Osteoblast (primary cell): Measurements from ENCODE around the gene PITPNC1. TPM values are rescaled to one million over a fixed set of nuclear protein-coding genes. Genes with fewer than 3 reads are reported as not detected.

Source experiments
- DNase-seq: peaks from one replicate; pipeline ENCODE4 v3.0.0; 2011; ENCODE audit warnings: low spot score, mixed read lengths; ENCODE audit not compliant: insufficient read length; ENCODE audit errors: missing footprints
- H2AFZ ChIP-seq: 2 replicates; pipeline ENCODE4 v1.6.0; 2011; ENCODE audit warnings: mild to moderate bottlenecking, low read length
- H3K27ac ChIP-seq: 2 replicates; pipeline ENCODE4 v1.5.1; 2011; ENCODE audit warnings: mild to moderate bottlenecking, low read depth, low read length, moderate library complexity
- H3K27me3 ChIP-seq: 2 replicates; pipeline ENCODE4 v1.6.0; 2012; ENCODE audit warnings: mild to moderate bottlenecking, control low read depth, inconsistent platforms, low read length, moderate library complexity; ENCODE audit not compliant: insufficient read depth
- H3K36me3 ChIP-seq: 2 replicates; pipeline ENCODE4 v1.5.1; 2011; ENCODE audit warnings: mild to moderate bottlenecking, low read length, control low read depth, moderate library complexity; ENCODE audit not compliant: insufficient read depth
- H3K4me1 ChIP-seq: 2 replicates; pipeline ENCODE4 v1.5.1; 2011; ENCODE audit warnings: mild to moderate bottlenecking, low read length, control low read depth, moderate library complexity; ENCODE audit not compliant: insufficient read depth
- H3K4me2 ChIP-seq: 2 replicates; pipeline ENCODE4 v1.6.0; 2011; ENCODE audit warnings: mild to moderate bottlenecking, low read length; ENCODE audit not compliant: insufficient read depth
- H3K4me3 ChIP-seq: fragments of 200-600 bp; sonication (generic); 3 replicates; pipeline ENCODE4 v1.5.1; 2012; ENCODE audit warnings: mild to moderate bottlenecking, low read length, inconsistent platforms; ENCODE audit not compliant: insufficient read depth
- H3K79me2 ChIP-seq: 2 replicates; pipeline ENCODE4 v1.6.0; 2012; ENCODE audit warnings: mild to moderate bottlenecking, low read length, control low read depth, inconsistent platforms; ENCODE audit not compliant: insufficient read depth
- H3K9me3 ChIP-seq: 2 replicates; pipeline ENCODE4 v1.5.1; 2011; ENCODE audit warnings: low read depth, low read length, control low read depth
- H4K20me1 ChIP-seq: 2 replicates; pipeline ENCODE4 v1.6.0; 2012; ENCODE audit warnings: mild to moderate bottlenecking, low read length, control low read depth; ENCODE audit not compliant: insufficient read depth
- CTCF ChIP-seq: IDR thresholded peaks from 2 replicates; pipeline ENCODE4 v1.5.1; 2011; ENCODE audit warnings: mild to moderate bottlenecking, low read depth, low read length, moderate library complexity; ENCODE audit errors: extremely low read depth
- total RNA-seq: library from RNA; depleted of rRNA; stranded (reverse); fragments of >200 nt; gene quantifications from 2 replicates; pipeline ENCODE4 v1.2.3, GENCODE V29; 2012

The PITPNC1 gene
- total RNA-seq, 1 donor, result 6.2 TPM

GRCh38 chr17:67713169-67713568, 336.1 kb downstream of the PITPNC1 start:
- no peaks in the 10 kb centered on the region for H3K36me3 ChIP-seq
- no peak for DNase-seq
- peaks cover 8% of the 10 kb centered on the region for H3K4me1 ChIP-seq
- no peaks in the 10 kb centered on the region for H3K27me3 ChIP-seq
- H3K4me2 ChIP-seq, result no peak overlapping the region
- no peaks in the 10 kb centered on the region for H3K9me3 ChIP-seq
- TF ChIP-seq CTCF, result no peak
- no peak overlapping the region for H3K27ac ChIP-seq
- no peak overlapping the region for H3K4me3 ChIP-seq
- peaks cover 4% of the 10 kb centered on the region for H3K79me2 ChIP-seq
- no peak overlapping the region for H2AFZ ChIP-seq
- no peaks in the 10 kb centered on the region for H4K20me1 ChIP-seq

GRCh38 chr17:67716405-67716798, 339.3 kb downstream of the PITPNC1 start:
- Histone ChIP-seq H3K4me2 (no peak overlapping the region), H3K4me1 (peaks cover 22% of the 10 kb centered on the region), H3K36me3 (peaks cover 17% of the 10 kb centered on the region), H3K4me3 (no peak overlapping the region), H3K9me3 (no peaks in the 10 kb centered on the region), H2AFZ (peak overlapping the region; percentile 97), H3K27ac (no peak overlapping the region), H4K20me1 (peaks cover 3% of the 10 kb centered on the region), H3K27me3 (no peaks in the 10 kb centered on the region), H3K79me2 (peaks cover 30% of the 10 kb centered on the region)
- no peak for TF ChIP-seq CTCF
- no peak for DNase-seq

GRCh38 chr17:67717192-67717623, 340.1 kb downstream of the PITPNC1 start:
- DNase-seq, result no peak
- Histone ChIP-seq H3K79me2 (peaks cover 30% of the 10 kb centered on the region), H3K27ac (peak overlapping the region; percentile 98), H3K36me3 (peaks cover 25% of the 10 kb centered on the region), H2AFZ (peak overlapping the region; percentile 97), H3K27me3 (no peaks in the 10 kb centered on the region), H4K20me1 (peaks cover 3% of the 10 kb centered on the region), H3K4me1 (peaks cover 22% of the 10 kb centered on the region), H3K4me2 (peak overlapping the region; percentile 98), H3K4me3 (peak overlapping the region; percentile 100), H3K9me3 (no peaks in the 10 kb centered on the region)
- no peak for TF ChIP-seq CTCF

- no peaks in the 10 kb centered on the region for H3K9me3 ChIP-seq
- peaks cover 22% of the 10 kb centered on the region for H3K4me1 ChIP-seq
- peak within 1 kb of the TSS; percentile 98 for H3K27ac ChIP-seq
- H3K79me2 ChIP-seq, result peaks cover 30% of the 10 kb centered on the region
- H2AFZ ChIP-seq, result peak within 1 kb of the TSS; percentile 100
- peak within 1 kb of the TSS; percentile 100 for H3K4me3 ChIP-seq
- H3K27me3 ChIP-seq, result no peaks in the 10 kb centered on the region
- peaks cover 30% of the 10 kb centered on the region for H3K36me3 ChIP-seq
- TF ChIP-seq CTCF, result peak; percentile 96
- peak within 1 kb of the TSS; percentile 98 for H3K4me2 ChIP-seq
- H4K20me1 ChIP-seq, result peaks cover 3% of the 10 kb centered on the region
- DNase-seq, result peak; percentile 96
Observed at GRCh38 chr17:67717624-67718324, 340.7 kb downstream of the PITPNC1 start, which contains the start of gene NOL11. TSS of gene NOL11 (plus strand) at chr17:67717936. CDS start at chr17:67717948, 12 bp downstream.
